Liver (tissue), 9 donors: ENCODE results near the gene DNAJC9. TPM values are rescaled to one million over a fixed set of nuclear protein-coding genes. Genes with fewer than 3 reads are reported as not detected.
A peak's percentile ranks its signal among the peaks of the same experiment; 100 is the strongest.

Experiments
- DNase-seq: peaks from one replicate; pipeline ENCODE4 v3.0.0-alpha.2; 2017; ENCODE audit warnings: low spot score
- H3K27ac ChIP-seq, 2 donors: one replicate each; pipeline ENCODE4 v1.7.0; 2013; ENCODE audit warnings: inconsistent platforms in 2 of 2, low read length in 2 of 2, control low read depth in 1 of 2, low read depth in 1 of 2, mild to moderate bottlenecking in 1 of 2
- H3K27me3 ChIP-seq, 4 donors: one replicate each; pipeline versions ENCODE4 v1.6.1 to v1.7.0; 2013; ENCODE audit warnings: low read length in 3 of 4, inconsistent platforms in 1 of 4, mild to moderate bottlenecking in 1 of 4, moderate library complexity in 1 of 4; ENCODE audit not compliant: control insufficient read depth in 4 of 4, insufficient read depth in 4 of 4
- H3K36me3 ChIP-seq, 4 donors: one replicate each; pipeline versions ENCODE4 v1.6.1 to v1.7.0; 2013; ENCODE audit warnings: low read length in 3 of 4, mild to moderate bottlenecking in 3 of 4, low read depth in 1 of 4, moderate library complexity in 1 of 4; ENCODE audit not compliant: control insufficient read depth in 4 of 4, insufficient read depth in 3 of 4
- H3K4me1 ChIP-seq, 4 donors: one replicate each; pipeline versions ENCODE4 v1.6.1 to v1.7.0; 2013; ENCODE audit warnings: low read length in 3 of 4, mild to moderate bottlenecking in 3 of 4, moderate library complexity in 1 of 4; ENCODE audit not compliant: control insufficient read depth in 4 of 4, insufficient read depth in 4 of 4
- H3K4me3 ChIP-seq, 3 donors: one replicate each; pipeline versions ENCODE4 v1.6.1 to v1.7.0; 2013; ENCODE audit warnings: low read length in 3 of 3, control low read depth in 1 of 3, low read depth in 1 of 3, mild to moderate bottlenecking in 1 of 3
- H3K9ac ChIP-seq, 2 donors: one replicate each; pipeline ENCODE4 v1.7.0; 2013; ENCODE audit warnings: low read length in 2 of 2, mild to moderate bottlenecking in 2 of 2, moderate library complexity in 2 of 2, control low read depth in 1 of 2, low read depth in 1 of 2
- H3K9me3 ChIP-seq, 4 donors: one replicate each; pipeline versions ENCODE4 v1.6.1 to v1.7.0; 2013; ENCODE audit warnings: low read length in 3 of 4; ENCODE audit not compliant: control insufficient read depth in 4 of 4
- ATF3 ChIP-seq: IDR thresholded peaks from 2 replicates; pipeline ENCODE4 v1.6.1; 2016; ENCODE audit warnings: antibody characterized with exemption
- CTCF ChIP-seq: fragments of 150-350 bp; IDR thresholded peaks from 2 replicates; pipeline ENCODE4 v1.5.1; 2017; ENCODE audit warnings: improper control_type of control experiment, low read depth, low read length; ENCODE audit not compliant: missing input control
- EGR1 ChIP-seq, 2 donors: IDR thresholded peaks; 2 replicates each; pipeline ENCODE4 v1.6.1; 2016 to 2018; ENCODE audit warnings: antibody characterized with exemption in 2 of 2, low read depth in 2 of 2
- FOXA1 ChIP-seq: IDR thresholded peaks from 2 replicates; pipeline ENCODE4 v1.6.1; 2016; ENCODE audit warnings: antibody characterized with exemption
- FOXA2 ChIP-seq: IDR thresholded peaks from 2 replicates; pipeline ENCODE4 v1.6.1; 2016; ENCODE audit warnings: antibody characterized with exemption
- GABPA ChIP-seq, 2 donors: IDR thresholded peaks in 1 of 2; conservative IDR thresholded peaks in 1 of 2; 2 replicates each; pipeline ENCODE4 v1.6.1; 2016; ENCODE audit warnings: antibody characterized with exemption in 2 of 2, mild to moderate bottlenecking in 1 of 2, moderate library complexity in 1 of 2
- HNF4A ChIP-seq, 2 donors: conservative IDR thresholded peaks; 2 replicates each; pipeline ENCODE4 v1.6.1; 2016; ENCODE audit warnings: antibody characterized with exemption in 2 of 2, mild to moderate bottlenecking in 2 of 2
- HNF4G ChIP-seq: IDR thresholded peaks from 2 replicates; pipeline ENCODE4 v1.6.1; 2016; ENCODE audit warnings: antibody characterized with exemption
- JUND ChIP-seq, 2 donors: IDR thresholded peaks; 2 replicates each; pipeline ENCODE4 v1.6.1; 2016; ENCODE audit warnings: antibody characterized with exemption in 2 of 2
- MAX ChIP-seq: IDR thresholded peaks from 2 replicates; pipeline ENCODE4 v1.6.1; 2016; ENCODE audit warnings: antibody characterized with exemption
- NR2F2 ChIP-seq: IDR thresholded peaks from 2 replicates; pipeline ENCODE4 v1.6.1; 2016; ENCODE audit warnings: antibody characterized with exemption
- RAD21 ChIP-seq, 2 donors: IDR thresholded peaks; 2 replicates each; pipeline ENCODE4 v1.6.1; 2016; ENCODE audit warnings: antibody characterized with exemption in 2 of 2, mild to moderate bottlenecking in 2 of 2
- REST ChIP-seq: IDR thresholded peaks from 2 replicates; pipeline ENCODE4 v1.6.1; 2016; ENCODE audit warnings: antibody characterized with exemption, mild to moderate bottlenecking
- RXRA ChIP-seq, 2 donors: IDR thresholded peaks; 2 replicates each; pipeline ENCODE4 v1.6.1; 2017 to 2018; ENCODE audit warnings: antibody characterized with exemption in 2 of 2, mild to moderate bottlenecking in 1 of 2
- SP1 ChIP-seq: IDR thresholded peaks from 2 replicates; pipeline ENCODE4 v1.6.1; 2018; ENCODE audit warnings: antibody characterized with exemption, mild to moderate bottlenecking
- TAF1 ChIP-seq: conservative IDR thresholded peaks from 2 replicates; pipeline ENCODE4 v1.6.1; 2016; ENCODE audit warnings: antibody characterized with exemption, mild to moderate bottlenecking
- YY1 ChIP-seq: IDR thresholded peaks from 2 replicates; pipeline ENCODE4 v1.6.1; 2016; ENCODE audit warnings: antibody characterized with exemption, mild to moderate bottlenecking
- ZBTB33 ChIP-seq: IDR thresholded peaks from 2 replicates; pipeline ENCODE4 v1.6.1; 2016; ENCODE audit warnings: antibody characterized with exemption
- WGBS: extraction: QIAGEN DNeasy Blood & Tissue Kit; methylation state at CpG from one replicate; pipeline ENCODE4 v1.1.7; 2013; 5-methylcytosine and 5-hydroxymethylcytosine counted together
- polyA plus RNA-seq, 2 donors: library from polyadenylated mRNA; stranded (reverse) in 1 of 2; unstranded in 1 of 2; fragments of 200-250 nt in 1 of 2; fragments of >200 nt in 1 of 2; fragmentation: Nextera tagmentation in 1 of 2; extraction: Ambion mirVana in 1 of 2; gene quantifications; one replicate each; pipeline versions ENCODE4 v1.2.1 to v1.2.3, GENCODE V29; 2013 to 2015
- total RNA-seq, 2 donors: library from RNA; depleted of rRNA; stranded (reverse); fragments of >200 nt; gene quantifications; one replicate each; pipeline ENCODE4 v1.2.3, GENCODE V29; 2014
- donor health status: healthy.
- donor health status: healthy.
- donor health status: healthy.
- donor health status: healthy.
- donor health status: healthy.

Gene DNAJC9
- total and polyA plus RNA-seq, 4 donors = 4.1 to 45.5 (median 9.9) TPM

GRCh38 chr10:73215749-73216148 is 31.3 kb downstream of the DNAJC9 start:
- DNase-seq = no peak
- Histone ChIP-seq H3K9ac (no peak overlapping the region), H3K4me1 (peaks cover 0 to 19% (median 17%) of the 10 kb centered on the region in 4 donors), H3K9me3 (no peaks in the 10 kb centered on the region), H3K27me3 (no peaks in the 10 kb centered on the region), H3K36me3 (peaks cover 0 to 16% (median 10%) of the 10 kb centered on the region in 4 donors), H3K27ac (no peak overlapping the region), H3K4me3 (no peak overlapping the region)
- no peak for TF ChIP-seq RAD21 (IDR thresholded peaks at IDR 0.05)
- no peak for TF ChIP-seq HNF4G
- TF ChIP-seq TAF1 = no peak
- no peak for TF ChIP-seq MAX
- TF ChIP-seq ZBTB33 = no peak
- no peak for TF ChIP-seq YY1
- no peak for TF ChIP-seq CTCF
- no peak for TF ChIP-seq FOXA1
- TF ChIP-seq RXRA (IDR thresholded peaks at IDR 0.05) = no peak
- TF ChIP-seq HNF4A (conservative IDR thresholded peaks at IDR 0.05) = no peak
- TF ChIP-seq NR2F2 = no peak
- 99% methylated on average over 1 of the region's 1 CpG for WGBS

- Histone ChIP-seq H3K36me3 (peaks cover 0 to 8% (median under 1%) of the 10 kb centered on the region in 4 donors), H3K4me3 (no peak overlapping the region), H3K9ac (peak overlapping the region in 1 of 2 donors; percentile 3), H3K4me1 (peaks cover 0 to 15% (median 14%) of the 10 kb centered on the region in 4 donors), H3K27ac (peak overlapping the region in 1 of 2 donors; percentile 49), H3K27me3 (no peaks in the 10 kb centered on the region), H3K9me3 (no peaks in the 10 kb centered on the region)
- 38% methylated on average over 4 of the region's 4 CpGs for WGBS
- DNase-seq = no peak
- TF ChIP-seq ZBTB33 = no peak
- no peak for TF ChIP-seq FOXA2
- TF ChIP-seq CTCF = no peak
- no peak for TF ChIP-seq TAF1
- no peak for TF ChIP-seq EGR1 (IDR thresholded peaks at IDR 0.05; ENCODE audit: low read depth in 2 of 2)
- TF ChIP-seq YY1 = peak; percentile 45
- no peak for TF ChIP-seq ATF3
- TF ChIP-seq MAX = no peak
- TF ChIP-seq GABPA (IDR thresholded peaks at IDR 0.05 in 1 of 2, conservative IDR thresholded peaks at IDR 0.05 in 1 of 2) = no peak
- no peak for TF ChIP-seq JUND (IDR thresholded peaks at IDR 0.05)
- TF ChIP-seq NR2F2 = no peak
- TF ChIP-seq REST = no peak
- no peak for TF ChIP-seq RAD21 (IDR thresholded peaks at IDR 0.05)
- peak; percentile 25 to 29 for TF ChIP-seq HNF4A (conservative IDR thresholded peaks at IDR 0.05)
- no peak for TF ChIP-seq FOXA1
- TF ChIP-seq RXRA (IDR thresholded peaks at IDR 0.05) = no peak
- TF ChIP-seq SP1 = peak; percentile 47
Measured at GRCh38 chr10:73211106-73211811, 35.8 kb downstream of the DNAJC9 start.
